H1 (cell line): Measurements from ENCODE around the gene LONP2. TPM values are rescaled to one million over a fixed set of nuclear protein-coding genes. Genes with fewer than 3 reads are reported as not detected.
A peak's percentile ranks its signal among the peaks of the same experiment; 100 is the strongest.

ENCODE experiments used
- CTCF ChIA-PET: fragments of 300-600 bp; sonication (Branson Sonifier 250); formaldehyde crosslinking; loops from one replicate; lab custom pipeline; 2021; ENCODE audit not compliant: partially characterized antibody; lab: Charles Lee
- POLR2A ChIA-PET: fragments of 300-600 bp; sonication (Branson Sonifier 250); formaldehyde crosslinking; loops from one replicate; lab custom pipeline; 2021; ENCODE audit warnings: inconsistent platforms; ENCODE audit not compliant: partially characterized antibody; lab: Charles Lee
- DNase-seq, 2 experiments: peaks; one replicate each; pipeline versions ENCODE4 v3.0.0 to v3.0.0-alpha.2; 2010 to 2022; ENCODE audit warnings: low spot score in 2 of 2, low read depth in 1 of 2, mixed read lengths in 1 of 2
- FAIRE-seq: peaks from 2 replicates; lab custom pipeline; 2011; peaks lifted over from hg19 to GRCh38; lab: Jason Lieb, UNC
- H2AFZ ChIP-seq: 2 replicates; pipeline ENCODE4 v1.8.1; 2012; ENCODE audit warnings: low read length, inconsistent platforms
- H2AK5ac ChIP-seq: 2 replicates; pipeline ENCODE4 v1.6.1; 2013; ENCODE audit warnings: low read depth, low read length
- H2BK120ac ChIP-seq: replicated peaks from 2 replicates; pipeline ENCODE3; 2013; ENCODE audit warnings: low read depth, low read length, inconsistent platforms
- H2BK12ac ChIP-seq: 2 replicates; pipeline ENCODE4 v1.6.1; 2013; ENCODE audit warnings: low read depth, low read length
- H2BK15ac ChIP-seq: 2 replicates; pipeline ENCODE4 v1.6.1; 2013; ENCODE audit warnings: low read length
- H2BK20ac ChIP-seq: 2 replicates; pipeline ENCODE4 v1.6.1; 2013; ENCODE audit warnings: low read length
- H2BK5ac ChIP-seq: 2 replicates; pipeline ENCODE4 v1.6.1; 2013; ENCODE audit warnings: low read depth, low read length
- H3K14ac ChIP-seq: 2 replicates; pipeline ENCODE4 v1.6.1; 2013; ENCODE audit warnings: inconsistent platforms; ENCODE audit not compliant: insufficient read length
- H3K18ac ChIP-seq: 2 replicates; pipeline ENCODE4 v1.6.1; 2013; ENCODE audit warnings: low read length; ENCODE audit errors: extremely low read depth
- H3K23ac ChIP-seq: 2 replicates; pipeline ENCODE4 v1.6.1; 2013; ENCODE audit warnings: inconsistent platforms; ENCODE audit not compliant: insufficient read length
- H3K23me2 ChIP-seq: 2 replicates; pipeline ENCODE4 v1.6.1; 2013; ENCODE audit warnings: low read depth, low read length
- H3K27ac ChIP-seq: 2 replicates; pipeline ENCODE4 v1.6.1; 2011; ENCODE audit warnings: low read depth, low read length, inconsistent platforms
- H3K27me3 ChIP-seq, 4 experiments: replicated peaks in 1 of 4; 1 replicate in 1 of 4; 2 replicates in 3 of 4; pipeline versions ENCODE4 v1.6.1 to v1.8.1; 2011 to 2013; ENCODE audit warnings: low read length in 3 of 4, mild to moderate bottlenecking in 3 of 4, inconsistent platforms in 2 of 4, mixed read lengths in 2 of 4, moderate library complexity in 1 of 4; ENCODE audit not compliant: control insufficient read depth in 3 of 4, insufficient read depth in 3 of 4; ENCODE audit errors: extremely low read depth in 1 of 4
- H3K36me3 ChIP-seq, 4 experiments: 2 replicates each; pipeline versions ENCODE4 v1.6.1 to v1.8.1; 2011 to 2013; ENCODE audit warnings: mild to moderate bottlenecking in 4 of 4, low read length in 3 of 4, moderate library complexity in 2 of 4, control low read depth in 1 of 4, inconsistent platforms in 1 of 4; ENCODE audit not compliant: insufficient read depth in 4 of 4, control insufficient read depth in 2 of 4
- H3K4ac ChIP-seq: replicated peaks from 2 replicates; pipeline ENCODE3; 2013; ENCODE audit warnings: low read length, low read depth, mixed read lengths, inconsistent platforms; ENCODE audit not compliant: insufficient read length
- H3K4me1 ChIP-seq, 4 experiments: replicated peaks in 1 of 4; 1 replicate in 1 of 4; 2 replicates in 3 of 4; pipeline versions ENCODE4 v1.6.1 to v1.8.1; 2011 to 2013; ENCODE audit warnings: low read length in 3 of 4, inconsistent platforms in 2 of 4, mixed read lengths in 1 of 4; ENCODE audit not compliant: insufficient read depth in 4 of 4, control insufficient read depth in 3 of 4
- H3K4me2 ChIP-seq, 2 experiments: 2 replicates each; pipeline versions ENCODE4 v1.6.1 to v1.8.1; 2011 to 2013; ENCODE audit warnings: low read depth in 2 of 2, low read length in 2 of 2, control low read depth in 1 of 2, inconsistent platforms in 1 of 2, mild to moderate bottlenecking in 1 of 2; ENCODE audit not compliant: insufficient read depth in 1 of 2
- H3K4me3 ChIP-seq, 4 experiments: fragments of 200-600, 300-600 bp in 1 of 4; sonication (generic), shearing (Covaris generic), sonication (Bioruptor Twin) in 1 of 4; 2 replicates each; pipeline versions ENCODE4 v1.5.1 to v1.8.1; 2011 to 2016; ENCODE audit warnings: low read length in 4 of 4, low read depth in 3 of 4, control low read depth in 2 of 4, inconsistent platforms in 2 of 4, mild to moderate bottlenecking in 2 of 4, mixed read lengths in 1 of 4, moderate library complexity in 1 of 4; ENCODE audit not compliant: insufficient read depth in 2 of 4; ENCODE audit errors: extremely low read depth in 1 of 4
- H3K56ac ChIP-seq: replicated peaks from 2 replicates; pipeline ENCODE3; 2013; ENCODE audit warnings: low read depth, mild to moderate bottlenecking, mixed read lengths, low read length, inconsistent platforms; ENCODE audit not compliant: insufficient read length
- H3K79me1 ChIP-seq: 2 replicates; pipeline ENCODE4 v1.6.1; 2013; ENCODE audit warnings: low read depth, low read length, control low read depth
- H3K79me2 ChIP-seq, 2 experiments: 2 replicates each; pipeline versions ENCODE4 v1.6.1 to v1.8.1; 2012 to 2013; ENCODE audit warnings: low read length in 2 of 2, mild to moderate bottlenecking in 2 of 2, inconsistent platforms in 1 of 2; ENCODE audit not compliant: insufficient read depth in 2 of 2, control insufficient read depth in 1 of 2
- H3K9ac ChIP-seq, 4 experiments: replicated peaks in 1 of 4; 1 replicate in 1 of 4; 2 replicates in 3 of 4; pipeline versions ENCODE4 v1.6.1 to v1.8.1; 2011 to 2013; ENCODE audit warnings: low read depth in 3 of 4, low read length in 3 of 4, control low read depth in 2 of 4, mild to moderate bottlenecking in 2 of 4, moderate library complexity in 2 of 4, inconsistent platforms in 1 of 4; ENCODE audit errors: extremely low read depth in 1 of 4
- H3K9me3 ChIP-seq, 2 experiments: 2 replicates each; pipeline versions ENCODE4 v1.6.1 to v1.8.1; 2012 to 2013; ENCODE audit warnings: mild to moderate bottlenecking in 2 of 2, moderate library complexity in 2 of 2, control low read depth in 1 of 2, inconsistent platforms in 1 of 2, low read depth in 1 of 2, low read length in 1 of 2, mixed read lengths in 1 of 2; ENCODE audit not compliant: insufficient read depth in 2 of 2
- H4K20me1 ChIP-seq, 2 experiments: replicated peaks in 1 of 2; 2 replicates each; pipeline versions ENCODE3 to v1.8.1; 2011 to 2013; ENCODE audit warnings: inconsistent platforms in 2 of 2, low read length in 2 of 2, mild to moderate bottlenecking in 1 of 2; ENCODE audit not compliant: insufficient read depth in 2 of 2, control insufficient read depth in 1 of 2
- H4K5ac ChIP-seq: 2 replicates; pipeline ENCODE4 v1.6.1; 2013; ENCODE audit warnings: low read length, low read depth, mixed read lengths, inconsistent platforms; ENCODE audit not compliant: insufficient read length
- H4K8ac ChIP-seq: 2 replicates; pipeline ENCODE4 v1.8.0; 2013; ENCODE audit warnings: mild to moderate bottlenecking, moderate library complexity, low read length, inconsistent platforms; ENCODE audit not compliant: insufficient read depth; ENCODE audit errors: extremely low read depth
- H4K91ac ChIP-seq: replicated peaks from 2 replicates; pipeline ENCODE3; 2013; ENCODE audit warnings: low read length, mixed read lengths, inconsistent platforms; ENCODE audit not compliant: insufficient read length
- GABPA ChIP-seq: IDR thresholded peaks from 2 replicates; pipeline ENCODE4 v1.6.1; 2011; ENCODE audit warnings: mild to moderate bottlenecking, low read length, moderate library complexity, borderline replicate concordance; ENCODE audit not compliant: insufficient read depth
- POLR2AphosphoS5 ChIP-seq: IDR thresholded peaks from 2 replicates; pipeline ENCODE4 v1.6.1; 2011; ENCODE audit warnings: low read depth, low read length
- WGBS, 2 experiments: shearing (Covaris generic) in 1 of 2; methylation state at CpG; one replicate each; pipeline versions ENCODE4 v1.1.6 to v1.1.7; 2013 to 2015; ENCODE audit warnings: low lambda C conversion rate in 2 of 2, mixed read lengths in 2 of 2, inconsistent platforms in 1 of 2, low coverage in 1 of 2, missing lambda C conversion rate in 1 of 2; ENCODE audit not compliant: insufficient replicate concordance in 2 of 2, insufficient coverage in 1 of 2, insufficient read length in 1 of 2; ENCODE audit errors: extremely low coverage in 1 of 2, missing lambda C conversion rate in 1 of 2; 5-methylcytosine and 5-hydroxymethylcytosine counted together
- polyA plus RNA-seq, 7 experiments: library from polyadenylated mRNA; depleted of rRNA in 3 of 7; stranded (reverse) in 5 of 7; unstranded in 2 of 7; fragments of >200 nt in 5 of 7; fragments of 200-250 nt in 2 of 7; gene quantifications; 1 replicate in 5 of 7; 2 replicates in 1 of 7; 4 replicates in 1 of 7; pipeline versions ENCODE4 v1.2.1 to v1.2.3, GENCODE V29; 2011 to 2013; ENCODE audit warnings: missing spikeins in 2 of 7, mixed read lengths in 2 of 7
- total RNA-seq: library from RNA; stranded (reverse); fragmentation: NEBNext Ultra II Directional; extraction: Animal tissue kit (Norgen Biotek cat#: 25700); gene quantifications from 2 replicates; pipeline ENCODE4 v1.2.1, GENCODE V29; 2021

The LONP2 gene
- total and polyA plus RNA-seq, 2 of the 8 experiments (the other 6 are each of a cell fraction or from before 2014, with no cell fraction given): 8.1 to 23.1 TPM

GRCh38 chr16:48358419-48358818 is 114.3 kb downstream of the LONP2 start:
- Histone ChIP-seq H4K8ac (no peak overlapping the region), H3K9me3 (no peaks in the 10 kb centered on the region), H4K91ac (no peak overlapping the region), H2AFZ (no peak overlapping the region), H3K79me1 (peaks cover 7% of the 10 kb centered on the region), H3K56ac (no peak overlapping the region), H3K9ac (no peak overlapping the region), H3K23me2 (no peaks in the 10 kb centered on the region; the same call in 1 of the 2 replicates), H3K14ac (no peak overlapping the region), H3K79me2 (peaks cover 17 to 73% of the 10 kb centered on the region in 2 experiments), H3K4me3 (no peak overlapping the region), H3K36me3 (peaks cover 0 to 13% (median 1%) of the 10 kb centered on the region in 4 experiments; a peak in 3 of 8 replicates), H3K4me1 (peaks cover 0 to 2% (median 0%) of the 10 kb centered on the region in 4 experiments; a peak in 2 of 7 replicates), H3K27ac (no peak overlapping the region), H4K5ac (no peak overlapping the region), H2BK120ac (no peak overlapping the region), H2BK12ac (no peak overlapping the region), H2BK20ac (no peak overlapping the region), H3K4me2 (no peak overlapping the region), H3K4ac (no peak overlapping the region), H2BK5ac (no peak overlapping the region), H2AK5ac (no peak overlapping the region), H3K23ac (no peak overlapping the region), H2BK15ac (no peak overlapping the region), H3K18ac (no peak overlapping the region), H3K27me3 (no peaks in the 10 kb centered on the region), H4K20me1 (peaks cover 6 to 15% of the 10 kb centered on the region in 2 experiments)
- no peak for TF ChIP-seq GABPA
- TF ChIP-seq POLR2AphosphoS5: 0 out of 2 replicates have a peak, but pooled peaks have one; percentile 12
- FAIRE-seq: no peak
- POLR2A ChIA-PET: interaction anchor here (0.9 to 4.7 kb wide), 2 partner anchors 7 to 12 kb away, joined by 3 to 42 read pairs; no protein-coding TSS in a partner anchor
- 100% methylated on average over 3 of the region's 3 CpGs; no CpG with 5 or more reads in 1 of the 2 experiments for WGBS, 2 experiments
- CTCF ChIA-PET: interaction anchor here (1.4 kb wide), 1 partner anchor 11 kb away, joined by 3 read pairs; no protein-coding TSS in a partner anchor
- no peak for DNase-seq
